ENCODE results near the gene STXBP5. TPM values are rescaled to one million over a fixed set of nuclear protein-coding genes. Genes with fewer than 3 reads are reported as not detected.

STXBP5 gene
- total and polyA plus RNA-seq, 2 donors: 16.1 to 16.8 TPM

- no peak for DNase-seq (ENCODE audit: low read depth in 6 of 9, low spot score in 9 of 9)
- Histone ChIP-seq H3K36me3 (ENCODE audit: control insufficient read depth in 2 of 2, insufficient read depth in 2 of 2, low read length in 1 of 2) (peaks cover 0 to 14% of the 10 kb centered on the region in 2 donors), H3K27me3 (ENCODE audit: control insufficient read depth in 2 of 2, insufficient read depth in 1 of 2, low read length in 1 of 2) (no peaks in the 10 kb centered on the region), H3K9me3 (ENCODE audit: control insufficient read depth in 2 of 2, insufficient read depth in 1 of 2, low read length in 1 of 2) (no peaks in the 10 kb centered on the region), H3K4me3 (ENCODE audit: low read length in 2 of 2) (no peak overlapping the region), H3K27ac (ENCODE audit: low read depth in 1 of 2, low read length in 1 of 2) (no peak overlapping the region), H3K4me1 (ENCODE audit: control insufficient read depth in 2 of 2, insufficient read depth in 2 of 2, low read length in 2 of 2) (no peaks in the 10 kb centered on the region)
Measured at GRCh38 chr6:147311218-147311617, 107.0 kb downstream of the STXBP5 start.

- DNase-seq (ENCODE audit: low read depth in 6 of 9, low spot score in 9 of 9): no peak
- Histone ChIP-seq H3K4me1 (ENCODE audit: control insufficient read depth in 2 of 2, insufficient read depth in 2 of 2, low read length in 2 of 2) (peaks cover 0 to 4% of the 10 kb centered on the region in 2 donors), H3K27ac (ENCODE audit: low read depth in 1 of 2, low read length in 1 of 2) (no peak overlapping the region), H3K9me3 (ENCODE audit: control insufficient read depth in 2 of 2, insufficient read depth in 1 of 2, low read length in 1 of 2) (no peaks in the 10 kb centered on the region), H3K27me3 (ENCODE audit: control insufficient read depth in 2 of 2, insufficient read depth in 1 of 2, low read length in 1 of 2) (no peaks in the 10 kb centered on the region), H3K4me3 (ENCODE audit: low read length in 2 of 2) (no peak overlapping the region), H3K36me3 (ENCODE audit: control insufficient read depth in 2 of 2, insufficient read depth in 2 of 2, low read length in 1 of 2) (peaks cover 0 to 18% of the 10 kb centered on the region in 2 donors)
- 92% methylated on average over 2 of the region's 2 CpGs for WGBS
Measured at GRCh38 chr6:147321260-147321659, 117.0 kb downstream of the STXBP5 start.

GRCh38 chr6:147322299-147323162 lies 118.3 kb downstream of the STXBP5 start:
- no peaks in the 10 kb centered on the region for H3K9me3 ChIP-seq (ENCODE audit: control insufficient read depth in 2 of 2, insufficient read depth in 1 of 2, low read length in 1 of 2)
- no peaks in the 10 kb centered on the region for H3K27me3 ChIP-seq (ENCODE audit: control insufficient read depth in 2 of 2, insufficient read depth in 1 of 2, low read length in 1 of 2)
- H3K4me1 ChIP-seq (ENCODE audit: control insufficient read depth in 2 of 2, insufficient read depth in 2 of 2, low read length in 2 of 2): peaks cover 0 to 4% of the 10 kb centered on the region in 2 donors
- H3K27ac ChIP-seq (ENCODE audit: low read depth in 1 of 2, low read length in 1 of 2): peak overlapping the region; percentile 19 to 64
- DNase-seq (ENCODE audit: low read depth in 6 of 9, low spot score in 9 of 9): peak in 8 of 9 donors; percentile 18 to 74 (median 38)
- peaks cover 3 to 17% of the 10 kb centered on the region in 2 donors for H3K36me3 ChIP-seq (ENCODE audit: control insufficient read depth in 2 of 2, insufficient read depth in 2 of 2, low read length in 1 of 2)
- no peak overlapping the region for H3K4me3 ChIP-seq (ENCODE audit: low read length in 2 of 2)
- 9% methylated on average over 5 of the region's 5 CpGs for WGBS

GRCh38 chr6:147325557-147325956 lies 121.3 kb downstream of the STXBP5 start:
- Histone ChIP-seq H3K27me3 (ENCODE audit: control insufficient read depth in 2 of 2, insufficient read depth in 1 of 2, low read length in 1 of 2) (no peaks in the 10 kb centered on the region), H3K4me3 (ENCODE audit: low read length in 2 of 2) (no peak overlapping the region), H3K27ac (ENCODE audit: low read depth in 1 of 2, low read length in 1 of 2) (no peak overlapping the region), H3K9me3 (ENCODE audit: control insufficient read depth in 2 of 2, insufficient read depth in 1 of 2, low read length in 1 of 2) (no peaks in the 10 kb centered on the region), H3K4me1 (ENCODE audit: control insufficient read depth in 2 of 2, insufficient read depth in 2 of 2, low read length in 2 of 2) (peaks cover 0 to 4% of the 10 kb centered on the region in 2 donors), H3K36me3 (ENCODE audit: control insufficient read depth in 2 of 2, insufficient read depth in 2 of 2, low read length in 1 of 2) (peaks cover 3 to 12% of the 10 kb centered on the region in 2 donors)
- no peak for DNase-seq (ENCODE audit: low read depth in 6 of 9, low spot score in 9 of 9)
- WGBS: 94% methylated on average over 1 of the region's 1 CpG

GRCh38 chr6:147331401-147331800 lies 127.2 kb downstream of the STXBP5 start:
- no peak overlapping the region for H3K4me3 ChIP-seq (ENCODE audit: low read length in 2 of 2)
- H3K9me3 ChIP-seq (ENCODE audit: control insufficient read depth in 2 of 2, insufficient read depth in 1 of 2, low read length in 1 of 2): no peaks in the 10 kb centered on the region
- no peak overlapping the region for H3K27ac ChIP-seq (ENCODE audit: low read depth in 1 of 2, low read length in 1 of 2)
- WGBS: 95% methylated on average over 1 of the region's 1 CpG
- DNase-seq (ENCODE audit: low read depth in 6 of 9, low spot score in 9 of 9): no peak
- no peaks in the 10 kb centered on the region for H3K4me1 ChIP-seq (ENCODE audit: control insufficient read depth in 2 of 2, insufficient read depth in 2 of 2, low read length in 2 of 2)
- H3K36me3 ChIP-seq (ENCODE audit: control insufficient read depth in 2 of 2, insufficient read depth in 2 of 2, low read length in 1 of 2): peaks cover 3 to 12% of the 10 kb centered on the region in 2 donors
- no peaks in the 10 kb centered on the region for H3K27me3 ChIP-seq (ENCODE audit: control insufficient read depth in 2 of 2, insufficient read depth in 1 of 2, low read length in 1 of 2)

GRCh38 chr6:147337921-147338320 lies 133.7 kb downstream of the STXBP5 start:
- H3K36me3 ChIP-seq (ENCODE audit: control insufficient read depth in 2 of 2, insufficient read depth in 2 of 2, low read length in 1 of 2): peaks cover 0 to 4% of the 10 kb centered on the region in 2 donors
- no peak for DNase-seq (ENCODE audit: low read depth in 6 of 9, low spot score in 9 of 9)
- WGBS: 99% methylated on average over 3 of the region's 3 CpGs
- H3K27ac ChIP-seq (ENCODE audit: low read depth in 1 of 2, low read length in 1 of 2): no peak overlapping the region
- no peaks in the 10 kb centered on the region for H3K9me3 ChIP-seq (ENCODE audit: control insufficient read depth in 2 of 2, insufficient read depth in 1 of 2, low read length in 1 of 2)
- H3K4me1 ChIP-seq (ENCODE audit: control insufficient read depth in 2 of 2, insufficient read depth in 2 of 2, low read length in 2 of 2): no peaks in the 10 kb centered on the region
- no peaks in the 10 kb centered on the region for H3K27me3 ChIP-seq (ENCODE audit: control insufficient read depth in 2 of 2, insufficient read depth in 1 of 2, low read length in 1 of 2)
- H3K4me3 ChIP-seq (ENCODE audit: low read length in 2 of 2): no peak overlapping the region

GRCh38 chr6:147341486-147341885 lies 137.3 kb downstream of the STXBP5 start:
- DNase-seq (ENCODE audit: low read depth in 6 of 9, low spot score in 9 of 9): no peak
- Histone ChIP-seq H3K9me3 (ENCODE audit: control insufficient read depth in 2 of 2, insufficient read depth in 1 of 2, low read length in 1 of 2) (no peaks in the 10 kb centered on the region), H3K27ac (ENCODE audit: low read depth in 1 of 2, low read length in 1 of 2) (no peak overlapping the region), H3K36me3 (ENCODE audit: control insufficient read depth in 2 of 2, insufficient read depth in 2 of 2, low read length in 1 of 2) (peaks cover 0 to 5% of the 10 kb centered on the region in 2 donors), H3K4me3 (ENCODE audit: low read length in 2 of 2) (no peak overlapping the region), H3K4me1 (ENCODE audit: control insufficient read depth in 2 of 2, insufficient read depth in 2 of 2, low read length in 2 of 2) (no peaks in the 10 kb centered on the region), H3K27me3 (ENCODE audit: control insufficient read depth in 2 of 2, insufficient read depth in 1 of 2, low read length in 1 of 2) (no peaks in the 10 kb centered on the region)
- 96% methylated on average over 1 of the region's 1 CpG for WGBS

- no peaks in the 10 kb centered on the region for H3K9me3 ChIP-seq (ENCODE audit: control insufficient read depth in 2 of 2, insufficient read depth in 1 of 2, low read length in 1 of 2)
- no peaks in the 10 kb centered on the region for H3K4me1 ChIP-seq (ENCODE audit: control insufficient read depth in 2 of 2, insufficient read depth in 2 of 2, low read length in 2 of 2)
- DNase-seq (ENCODE audit: low read depth in 6 of 9, low spot score in 9 of 9): no peak
- 97% methylated on average over 2 of the region's 2 CpGs for WGBS
- no peak overlapping the region for H3K4me3 ChIP-seq (ENCODE audit: low read length in 2 of 2)
- H3K27ac ChIP-seq (ENCODE audit: low read depth in 1 of 2, low read length in 1 of 2): no peak overlapping the region
- no peaks in the 10 kb centered on the region for H3K27me3 ChIP-seq (ENCODE audit: control insufficient read depth in 2 of 2, insufficient read depth in 1 of 2, low read length in 1 of 2)
- peaks cover 0 to 9% of the 10 kb centered on the region in 2 donors for H3K36me3 ChIP-seq (ENCODE audit: control insufficient read depth in 2 of 2, insufficient read depth in 2 of 2, low read length in 1 of 2)
Measured at GRCh38 chr6:147345902-147346301, 141.7 kb downstream of the STXBP5 start.

GRCh38 chr6:147347179-147347881 lies 143.1 kb downstream of the STXBP5 start:
- Histone ChIP-seq H3K9me3 (ENCODE audit: control insufficient read depth in 2 of 2, insufficient read depth in 1 of 2, low read length in 1 of 2) (no peaks in the 10 kb centered on the region), H3K4me3 (ENCODE audit: low read length in 2 of 2) (no peak overlapping the region), H3K27ac (ENCODE audit: low read depth in 1 of 2, low read length in 1 of 2) (no peak overlapping the region), H3K27me3 (ENCODE audit: control insufficient read depth in 2 of 2, insufficient read depth in 1 of 2, low read length in 1 of 2) (no peaks in the 10 kb centered on the region), H3K36me3 (ENCODE audit: control insufficient read depth in 2 of 2, insufficient read depth in 2 of 2, low read length in 1 of 2) (peaks cover 0 to 9% of the 10 kb centered on the region in 2 donors), H3K4me1 (ENCODE audit: control insufficient read depth in 2 of 2, insufficient read depth in 2 of 2, low read length in 2 of 2) (no peaks in the 10 kb centered on the region)
- DNase-seq (ENCODE audit: low read depth in 6 of 9, low spot score in 9 of 9): no peak
- WGBS: 97% methylated on average over 2 of the region's 2 CpGs

Data from thymus (tissue), 11 donors.